Measurements from ENCODE around the gene FAM222A. TPM values are rescaled to one million over a fixed set of nuclear protein-coding genes. Genes with fewer than 3 reads are reported as not detected.

FAM222A gene
- total RNA-seq, 1 experiment from 2014 or later, result 2.8 TPM

DNA sequence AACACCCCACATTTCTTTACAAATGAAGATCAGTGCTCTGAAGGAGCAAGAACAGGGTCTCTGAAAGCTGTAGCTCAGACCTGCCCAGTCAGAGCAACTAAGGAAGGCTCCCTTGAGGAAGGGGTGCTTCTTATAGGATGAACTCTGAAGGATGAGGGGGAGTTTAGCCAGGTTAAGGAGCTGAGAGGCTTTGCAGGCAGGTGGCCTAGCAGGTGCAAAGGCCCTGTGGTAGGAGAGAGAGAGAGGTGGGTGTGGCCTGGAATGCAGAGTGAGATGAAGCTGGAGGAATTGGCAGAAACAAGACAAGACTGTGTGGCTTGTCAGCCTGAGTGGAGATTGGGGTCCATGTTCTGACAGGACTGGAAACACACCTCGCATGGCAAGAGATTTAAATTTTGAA lies 20.5 kb upstream of the FAM222A start:
- no peak overlapping the region for H2AFZ ChIP-seq (ENCODE audit: low read length)
- H3K79me1 ChIP-seq (ENCODE audit: insufficient read depth, low read depth, low read length, poor library complexity, severe bottlenecking), result no peaks in the 10 kb centered on the region
- Mint-ChIP-seq H3K4me3 (no peak overlapping the region), H3K36me3 (ENCODE audit: insufficient read depth in 1 of 3, low read depth in 3 of 3) (no peaks in the 10 kb centered on the region), H3K27ac (no peak overlapping the region), H3K9me3 (peaks cover 0 to 2% of the 10 kb centered on the region in 2 experiments; a peak in 1 of 5 replicates), H3K4me1 (peaks cover 4 to 15% of the 10 kb centered on the region in 2 experiments), H3K27me3 (ENCODE audit: low read depth) (peaks cover 13% of the 10 kb centered on the region)
- H2BK20ac ChIP-seq (ENCODE audit: low read depth, low read length, poor library complexity, severe bottlenecking), result no peak overlapping the region
- no peak overlapping the region for H3T11ph ChIP-seq (ENCODE audit: low read length)
- no peak overlapping the region for H3K14ac ChIP-seq (ENCODE audit: insufficient read depth, low read length)
- no peaks in the 10 kb centered on the region for H3K79me2 ChIP-seq (ENCODE audit: insufficient read depth, low read length)
- H3K4me2 ChIP-seq (ENCODE audit: insufficient read depth, insufficient read length, low read length), result no peak overlapping the region
- no peaks in the 10 kb centered on the region for H3K4me1 ChIP-seq (ENCODE audit: insufficient read depth, low read length)
- no peak overlapping the region for H4K8ac ChIP-seq (replicated peaks; ENCODE audit: insufficient read length, low read depth, low read length)
- no peak overlapping the region for H3K56ac ChIP-seq (ENCODE audit: insufficient read length, low read depth, low read length)
- TF ChIP-seq, protein P1, sequence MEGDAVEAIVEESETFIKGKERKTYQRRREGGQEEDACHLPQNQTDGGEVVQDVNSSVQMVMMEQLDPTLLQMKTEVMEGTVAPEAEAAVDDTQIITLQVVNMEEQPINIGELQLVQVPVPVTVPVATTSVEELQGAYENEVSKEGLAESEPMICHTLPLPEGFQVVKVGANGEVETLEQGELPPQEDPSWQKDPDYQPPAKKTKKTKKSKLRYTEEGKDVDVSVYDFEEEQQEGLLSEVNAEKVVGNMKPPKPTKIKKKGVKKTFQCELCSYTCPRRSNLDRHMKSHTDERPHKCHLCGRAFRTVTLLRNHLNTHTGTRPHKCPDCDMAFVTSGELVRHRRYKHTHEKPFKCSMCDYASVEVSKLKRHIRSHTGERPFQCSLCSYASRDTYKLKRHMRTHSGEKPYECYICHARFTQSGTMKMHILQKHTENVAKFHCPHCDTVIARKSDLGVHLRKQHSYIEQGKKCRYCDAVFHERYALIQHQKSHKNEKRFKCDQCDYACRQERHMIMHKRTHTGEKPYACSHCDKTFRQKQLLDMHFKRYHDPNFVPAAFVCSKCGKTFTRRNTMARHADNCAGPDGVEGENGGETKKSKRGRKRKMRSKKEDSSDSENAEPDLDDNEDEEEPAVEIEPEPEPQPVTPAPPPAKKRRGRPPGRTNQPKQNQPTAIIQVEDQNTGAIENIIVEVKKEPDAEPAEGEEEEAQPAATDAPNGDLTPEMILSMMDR (conservative IDR thresholded peaks at IDR 0.05), result no peak
- no peaks in the 10 kb centered on the region for H4K20me1 ChIP-seq (ENCODE audit: control insufficient read depth, insufficient read depth, insufficient read length)
- H3K9ac ChIP-seq (ENCODE audit: extremely low read depth, insufficient read length, low read length), result no peak overlapping the region
- no peak overlapping the region for H2BK12ac ChIP-seq (ENCODE audit: insufficient read length, low read depth, low read length)
- H3K9me3 ChIP-seq (ENCODE audit: control insufficient read depth, low read depth, low read length), result no peaks in the 10 kb centered on the region
- no peak overlapping the region for H2BK120ac ChIP-seq (ENCODE audit: low read depth, low read length, poor library complexity, severe bottlenecking)
- H3K4ac ChIP-seq (ENCODE audit: low read depth, low read length), result no peak overlapping the region
- H3K18ac ChIP-seq (ENCODE audit: insufficient read length, low read depth, low read length), result no peak overlapping the region
- no CpG with 5 or more reads among the region's 1 CpG for WGBS (ENCODE audit: extremely low coverage, insufficient read length, low lambda C conversion rate)
- no peak overlapping the region for H3K27ac ChIP-seq (ENCODE audit: insufficient read length, low read depth, low read length)
- no peaks in the 10 kb centered on the region for H3K23me2 ChIP-seq (ENCODE audit: insufficient read length, low read depth, low read length, poor library complexity, severe bottlenecking)
- no peak overlapping the region for H3K23ac ChIP-seq (ENCODE audit: insufficient read length, low read depth, low read length)
- H3K27me3 ChIP-seq (ENCODE audit: insufficient read depth, low read length), result no peaks in the 10 kb centered on the region
- H2BK5ac ChIP-seq (ENCODE audit: insufficient read length, low read length), result no peak overlapping the region
- no peak overlapping the region for H4K91ac ChIP-seq (ENCODE audit: insufficient read length, low read depth, low read length)
- H2AK5ac ChIP-seq (ENCODE audit: insufficient read length, low read length), result no peak overlapping the region
- DNase-seq, result no peak
- H2BK15ac ChIP-seq (ENCODE audit: low read depth, low read length), result no peak overlapping the region
- no peak overlapping the region for H4K5ac ChIP-seq (ENCODE audit: insufficient read length, low read depth, low read length)

Data from H9 (cell line).